HEK293 (cell line): ENCODE results near the gene CLEC2A.
"Not testable (repeated sequence)": the region's sequence is repeated elsewhere in the genome, so short reads cannot be mapped to it uniquely, and the experiment has no call there.

Source experiments
- CTCF ChIA-PET: fragments of 350-600 bp; formaldehyde crosslinking; extraction: SDS; loops from one replicate; lab custom pipeline; 2021; ENCODE audit warnings: antibody characterized with exemption; lab: Yijun Ruan, JAX
- POLR2A ChIA-PET: fragments of 300-600 bp; formaldehyde crosslinking; extraction: SDS; loops from one replicate; lab custom pipeline; 2020; ENCODE audit warnings: antibody characterized with exemption, inconsistent platforms; lab: Yijun Ruan, JAX
- H3K27ac ChIP-seq: fragments of 200-500 bp; sonication (Bioruptor generic); 2 replicates; pipeline ENCODE4 v1.5.1; 2014; ENCODE audit warnings: low read depth, low read length, control low read depth, inconsistent platforms; ENCODE audit errors: extremely low read depth
- H3K36me3 ChIP-seq, 2 experiments: fragments of 200-500 bp in 1 of 2; sonication (Bioruptor generic) in 1 of 2; 1 replicate in 1 of 2; 2 replicates in 1 of 2; pipeline ENCODE4 v1.5.1; 2014 to 2017; ENCODE audit warnings: inconsistent platforms in 2 of 2, low read length in 2 of 2; ENCODE audit not compliant: control insufficient read depth in 2 of 2, insufficient read depth in 1 of 2
- H3K4me1 ChIP-seq: fragments of 200-500 bp; sonication (Bioruptor generic); 2 replicates; pipeline ENCODE4 v1.5.1; 2014; ENCODE audit warnings: mild to moderate bottlenecking, low read length, inconsistent platforms; ENCODE audit not compliant: control insufficient read depth, insufficient read depth
- H3K4me3 ChIP-seq: 2 replicates; pipeline ENCODE4 v1.5.1; 2011; ENCODE audit warnings: low read depth, mild to moderate bottlenecking, control low read depth, low read length, moderate library complexity
- H3K9me3 ChIP-seq: fragments of 200-500 bp; sonication (Bioruptor generic); 2 replicates; pipeline ENCODE4 v1.5.1; 2014; ENCODE audit warnings: low read depth, low read length, inconsistent platforms; ENCODE audit not compliant: control insufficient read depth, insufficient read depth
- GLI4 ChIP-seq: fragments of 450-650 bp; formaldehyde crosslinking; IDR thresholded peaks from 2 replicates; pipeline ENCODE4 v1.5.1; 2016; ENCODE audit warnings: missing biosample characterization, missing genetic modification characterization
- GLIS2 ChIP-seq: fragments of 450-650 bp; formaldehyde crosslinking; IDR thresholded peaks from 2 replicates; pipeline ENCODE4 v1.5.1; 2016; ENCODE audit warnings: missing biosample characterization, missing genetic modification characterization
- KLF17 ChIP-seq: fragments of 450-650 bp; formaldehyde crosslinking; IDR thresholded peaks from 2 replicates; pipeline ENCODE4 v1.5.1; 2016; ENCODE audit warnings: missing biosample characterization, missing genetic modification characterization
- ZBTB17 ChIP-seq: fragments of 450-650 bp; formaldehyde crosslinking; IDR thresholded peaks from 2 replicates; pipeline ENCODE4 v1.5.1; 2016; ENCODE audit warnings: missing biosample characterization, missing genetic modification characterization
- ZBTB48 ChIP-seq: fragments of 450-650 bp; formaldehyde crosslinking; IDR thresholded peaks from 2 replicates; pipeline ENCODE4 v1.5.1; 2016; ENCODE audit warnings: missing biosample characterization, missing genetic modification characterization
- ZFP37 ChIP-seq: fragments of 450-650 bp; formaldehyde crosslinking; IDR thresholded peaks from 2 replicates; pipeline ENCODE4 v1.5.1; 2016; ENCODE audit warnings: missing biosample characterization, missing genetic modification characterization
- ZNF138 ChIP-seq: fragments of 450-650 bp; formaldehyde crosslinking; IDR thresholded peaks from 2 replicates; pipeline ENCODE4 v1.5.1; 2016; ENCODE audit warnings: missing biosample characterization, missing genetic modification characterization, borderline replicate concordance
- ZNF146 ChIP-seq: fragments of 450-650 bp; formaldehyde crosslinking; IDR thresholded peaks from 2 replicates; pipeline ENCODE4 v1.5.1; 2016; ENCODE audit warnings: missing biosample characterization, missing genetic modification characterization
- ZNF157 ChIP-seq: fragments of 450-650 bp; formaldehyde crosslinking; IDR thresholded peaks from 2 replicates; pipeline ENCODE4 v1.5.1; 2016; ENCODE audit warnings: missing biosample characterization, missing genetic modification characterization
- ZNF23 ChIP-seq: fragments of 450-650 bp; formaldehyde crosslinking; IDR thresholded peaks from 2 replicates; pipeline ENCODE4 v1.5.1; 2016; ENCODE audit warnings: missing biosample characterization, missing genetic modification characterization, borderline replicate concordance
- ZNF394 ChIP-seq: fragments of 450-650 bp; formaldehyde crosslinking; IDR thresholded peaks from 2 replicates; pipeline ENCODE4 v1.5.1; 2016; ENCODE audit warnings: missing biosample characterization, missing genetic modification characterization, mild to moderate bottlenecking, moderate library complexity, borderline replicate concordance
- ZNF530 ChIP-seq: fragments of 450-650 bp; formaldehyde crosslinking; IDR thresholded peaks from 2 replicates; pipeline ENCODE4 v1.5.1; 2016; ENCODE audit warnings: low read depth, missing biosample characterization, missing genetic modification characterization
- ZNF596 ChIP-seq: fragments of 450-650 bp; IDR thresholded peaks from 2 replicates; pipeline ENCODE4 v1.5.0; 2018; ENCODE audit warnings: missing biosample characterization, mild to moderate bottlenecking, missing genetic modification characterization, moderate library complexity
- TF ChIP-seq, protein P1 (sequence below): fragments of 450-650 bp; formaldehyde crosslinking; IDR thresholded peaks from 2 replicates; pipeline ENCODE4 v1.5.1; 2016; ENCODE audit warnings: missing biosample characterization, missing genetic modification characterization
- TF ChIP-seq, protein P2 (sequence below): fragments of 450-650 bp; formaldehyde crosslinking; IDR thresholded peaks from 2 replicates; pipeline ENCODE4 v1.5.1; 2017; ENCODE audit warnings: missing biosample characterization, missing genetic modification characterization
- TF ChIP-seq, protein P3 (sequence below): fragments of 450-650 bp; formaldehyde crosslinking; IDR thresholded peaks from 2 replicates; pipeline ENCODE4 v1.5.1; 2016; ENCODE audit warnings: missing biosample characterization, missing genetic modification characterization

The CLEC2A gene

GRCh38 chr12:9980126-9980525 is 48.0 kb upstream of the CLEC2A start:
- TF ChIP-seq ZNF530: no peak
- CTCF ChIA-PET: interaction anchor here (0.5 kb wide), 1 partner anchor 255 kb away, joined by 3 read pairs; no protein-coding TSS in a partner anchor
- Histone ChIP-seq H3K36me3 (no peaks in the 10 kb centered on the region), H3K4me1 (no peaks in the 10 kb centered on the region), H3K27ac (no peak overlapping the region), H3K4me3 (no peak overlapping the region), H3K9me3 (no peaks in the 10 kb centered on the region)
- POLR2A ChIA-PET: no interaction called here

DNA sequence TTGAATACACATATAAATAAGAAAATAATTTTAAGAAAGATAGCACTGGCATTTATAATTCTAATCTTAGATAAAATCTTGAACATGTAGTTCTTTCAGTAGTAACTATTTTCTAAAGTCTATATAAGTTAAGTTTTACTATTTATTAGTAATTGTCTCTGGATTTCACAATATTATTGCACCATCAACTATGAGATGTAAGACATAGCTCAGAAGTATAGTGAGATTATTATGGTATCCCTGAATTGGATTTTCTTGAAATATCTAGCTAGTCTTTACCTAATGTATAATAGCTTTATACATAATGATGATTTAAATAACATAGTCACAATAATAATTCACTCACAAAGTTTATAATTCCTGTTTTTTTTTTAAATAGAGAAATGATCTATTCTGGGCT is 45.7 kb upstream of the CLEC2A start:
- TF ChIP-seq ZNF157 (tag by site-specific recombination): no peak
- TF ChIP-seq ZNF394 (tag by site-specific recombination): no peak
- TF ChIP-seq ZBTB17: no peak
- TF ChIP-seq ZNF530: no peak
- TF ChIP-seq, protein P1, sequence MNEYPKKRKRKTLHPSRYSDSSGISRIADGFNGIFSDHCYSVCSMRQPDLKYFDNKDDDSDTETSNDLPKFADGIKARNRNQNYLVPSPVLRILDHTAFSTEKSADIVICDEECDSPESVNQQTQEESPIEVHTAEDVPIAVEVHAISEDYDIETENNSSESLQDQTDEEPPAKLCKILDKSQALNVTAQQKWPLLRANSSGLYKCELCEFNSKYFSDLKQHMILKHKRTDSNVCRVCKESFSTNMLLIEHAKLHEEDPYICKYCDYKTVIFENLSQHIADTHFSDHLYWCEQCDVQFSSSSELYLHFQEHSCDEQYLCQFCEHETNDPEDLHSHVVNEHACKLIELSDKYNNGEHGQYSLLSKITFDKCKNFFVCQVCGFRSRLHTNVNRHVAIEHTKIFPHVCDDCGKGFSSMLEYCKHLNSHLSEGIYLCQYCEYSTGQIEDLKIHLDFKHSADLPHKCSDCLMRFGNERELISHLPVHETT: no peak
- no peak for TF ChIP-seq ZNF596 (tag by site-specific recombination)
- TF ChIP-seq ZNF146 (tag by site-specific recombination): no peak
- TF ChIP-seq KLF17 (tag by site-specific recombination): no peak
- TF ChIP-seq, protein P2, sequence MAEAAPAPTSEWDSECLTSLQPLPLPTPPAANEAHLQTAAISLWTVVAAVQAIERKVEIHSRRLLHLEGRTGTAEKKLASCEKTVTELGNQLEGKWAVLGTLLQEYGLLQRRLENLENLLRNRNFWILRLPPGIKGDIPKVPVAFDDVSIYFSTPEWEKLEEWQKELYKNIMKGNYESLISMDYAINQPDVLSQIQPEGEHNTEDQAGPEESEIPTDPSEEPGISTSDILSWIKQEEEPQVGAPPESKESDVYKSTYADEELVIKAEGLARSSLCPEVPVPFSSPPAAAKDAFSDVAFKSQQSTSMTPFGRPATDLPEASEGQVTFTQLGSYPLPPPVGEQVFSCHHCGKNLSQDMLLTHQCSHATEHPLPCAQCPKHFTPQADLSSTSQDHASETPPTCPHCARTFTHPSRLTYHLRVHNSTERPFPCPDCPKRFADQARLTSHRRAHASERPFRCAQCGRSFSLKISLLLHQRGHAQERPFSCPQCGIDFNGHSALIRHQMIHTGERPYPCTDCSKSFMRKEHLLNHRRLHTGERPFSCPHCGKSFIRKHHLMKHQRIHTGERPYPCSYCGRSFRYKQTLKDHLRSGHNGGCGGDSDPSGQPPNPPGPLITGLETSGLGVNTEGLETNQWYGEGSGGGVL: no peak
- no peak for TF ChIP-seq GLIS2 (tag by site-specific recombination)
- no peak for TF ChIP-seq GLI4 (tag by site-specific recombination)
- TF ChIP-seq ZBTB48: no peak
- TF ChIP-seq, protein P3, sequence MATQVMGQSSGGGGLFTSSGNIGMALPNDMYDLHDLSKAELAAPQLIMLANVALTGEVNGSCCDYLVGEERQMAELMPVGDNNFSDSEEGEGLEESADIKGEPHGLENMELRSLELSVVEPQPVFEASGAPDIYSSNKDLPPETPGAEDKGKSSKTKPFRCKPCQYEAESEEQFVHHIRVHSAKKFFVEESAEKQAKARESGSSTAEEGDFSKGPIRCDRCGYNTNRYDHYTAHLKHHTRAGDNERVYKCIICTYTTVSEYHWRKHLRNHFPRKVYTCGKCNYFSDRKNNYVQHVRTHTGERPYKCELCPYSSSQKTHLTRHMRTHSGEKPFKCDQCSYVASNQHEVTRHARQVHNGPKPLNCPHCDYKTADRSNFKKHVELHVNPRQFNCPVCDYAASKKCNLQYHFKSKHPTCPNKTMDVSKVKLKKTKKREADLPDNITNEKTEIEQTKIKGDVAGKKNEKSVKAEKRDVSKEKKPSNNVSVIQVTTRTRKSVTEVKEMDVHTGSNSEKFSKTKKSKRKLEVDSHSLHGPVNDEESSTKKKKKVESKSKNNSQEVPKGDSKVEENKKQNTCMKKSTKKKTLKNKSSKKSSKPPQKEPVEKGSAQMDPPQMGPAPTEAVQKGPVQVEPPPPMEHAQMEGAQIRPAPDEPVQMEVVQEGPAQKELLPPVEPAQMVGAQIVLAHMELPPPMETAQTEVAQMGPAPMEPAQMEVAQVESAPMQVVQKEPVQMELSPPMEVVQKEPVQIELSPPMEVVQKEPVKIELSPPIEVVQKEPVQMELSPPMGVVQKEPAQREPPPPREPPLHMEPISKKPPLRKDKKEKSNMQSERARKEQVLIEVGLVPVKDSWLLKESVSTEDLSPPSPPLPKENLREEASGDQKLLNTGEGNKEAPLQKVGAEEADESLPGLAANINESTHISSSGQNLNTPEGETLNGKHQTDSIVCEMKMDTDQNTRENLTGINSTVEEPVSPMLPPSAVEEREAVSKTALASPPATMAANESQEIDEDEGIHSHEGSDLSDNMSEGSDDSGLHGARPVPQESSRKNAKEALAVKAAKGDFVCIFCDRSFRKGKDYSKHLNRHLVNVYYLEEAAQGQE (tag by site-specific recombination): no peak
- no peak for TF ChIP-seq ZFP37
- no peak for TF ChIP-seq ZNF138 (tag by site-specific recombination)
- TF ChIP-seq ZNF23 (tag by site-specific recombination): no peak
- TF ChIP-seq, all 188 proteins: peak for 0
- no peaks in the 10 kb centered on the region for H3K4me1 ChIP-seq
- CTCF ChIA-PET: interaction anchor here (0.6 to 1.2 kb wide), 2 partner anchors 134 to 227 kb away, joined by 3 read pairs; no protein-coding TSS in a partner anchor
- no peak overlapping the region for H3K27ac ChIP-seq
- H3K36me3 ChIP-seq: no peaks in the 10 kb centered on the region
- H3K4me3 ChIP-seq: no peak overlapping the region
- POLR2A ChIA-PET: no interaction called here
- H3K9me3 ChIP-seq: no peaks in the 10 kb centered on the region

DNA sequence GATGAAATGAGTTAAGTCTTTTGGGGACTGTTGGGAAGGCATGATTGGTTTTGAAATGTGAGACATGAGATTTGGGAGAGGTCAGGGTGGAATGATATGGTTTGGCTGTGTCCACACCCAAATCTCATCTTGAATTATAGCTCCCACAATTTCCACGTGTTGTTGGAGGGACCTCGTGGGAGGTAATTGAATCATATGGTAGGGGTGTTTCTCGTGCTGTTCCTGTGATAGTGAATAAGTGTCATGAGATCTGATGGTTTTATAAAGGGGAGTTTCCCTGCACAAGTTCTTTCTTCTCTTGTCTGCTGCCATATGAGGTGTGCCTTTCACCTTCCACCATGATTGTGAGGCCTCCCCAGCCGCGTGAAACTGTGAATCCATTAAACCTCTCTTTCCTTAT is 44.5 kb upstream of the CLEC2A start:
- H3K4me1 ChIP-seq, CTCF ChIA-PET, POLR2A ChIA-PET: not testable (repeated sequence)

More for the DNA sequence above, 44.5 kb upstream of the CLEC2A start:
- not testable (repeated sequence) for H3K9me3 ChIP-seq, H3K27ac ChIP-seq, H3K36me3 ChIP-seq, H3K4me3 ChIP-seq
